NCI-H2227 (cell line): ENCODE results near the gene USP8.
"Not testable (repeated sequence)": the region's sequence is repeated elsewhere in the genome, so short reads cannot be mapped to it uniquely, and the experiment has no call there.

Source experiments
- DNase-seq: peaks from one replicate; lab custom pipeline; 2025; ENCODE audit not compliant: unreplicated experiment; lab: John Stamatoyannopoulos, UW

USP8 gene

DNA sequence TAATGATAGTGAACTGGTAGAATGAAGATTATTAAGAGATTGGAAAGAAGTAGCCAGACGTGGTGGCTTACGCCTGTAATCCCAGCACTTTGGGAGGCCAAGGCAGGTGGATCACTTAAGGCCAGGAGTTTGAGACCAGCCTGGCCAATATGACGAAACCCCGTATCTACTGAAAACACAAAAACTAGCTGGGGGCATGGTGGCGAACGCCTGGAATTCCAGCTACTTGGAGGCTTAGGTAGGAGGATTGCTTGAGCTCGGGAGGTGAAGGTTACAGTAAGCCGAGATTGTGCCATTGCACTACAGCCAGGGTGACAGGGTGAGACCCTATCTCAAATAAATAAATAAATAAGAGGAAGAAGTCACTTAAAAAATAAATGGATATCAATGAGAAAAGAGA lies 14.0 kb downstream of the USP8 start:
- DNase-seq, result no peak

- DNase-seq, result no peak
Observed at GRCh38 chr15:50440932-50441331, 16.7 kb downstream of the USP8 start.

DNA sequence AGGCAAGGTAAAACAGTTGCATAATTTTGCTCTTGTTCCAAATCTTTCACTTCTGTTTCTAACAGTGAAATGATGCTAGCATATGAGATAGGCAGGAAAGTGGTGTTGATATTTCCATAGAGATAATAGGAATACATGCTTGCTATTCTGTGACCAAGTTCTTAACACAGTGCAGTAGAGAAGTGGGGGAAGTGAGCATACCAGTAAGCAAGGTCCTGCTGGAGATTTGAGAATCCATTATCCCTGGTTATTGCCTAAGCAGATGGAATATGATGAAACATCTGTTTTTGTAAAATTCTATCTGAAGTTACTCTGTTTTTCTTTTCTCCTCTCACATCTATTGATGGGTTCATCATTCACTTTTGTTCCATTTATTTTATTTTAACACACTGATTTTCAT lies 28.7 kb downstream of the USP8 start:
- DNase-seq, result no peak

GRCh38 chr15:50458348-50459112 lies 34.3 kb downstream of the USP8 start:
- DNase-seq, result no peak

GRCh38 chr15:50463423-50464358 lies 39.5 kb downstream of the USP8 start:
- DNase-seq, result no peak

- DNase-seq, result no peak
Observed at GRCh38 chr15:50471072-50471471, 46.9 kb downstream of the USP8 start.

GRCh38 chr15:50476143-50476542 lies 51.9 kb downstream of the USP8 start:
- no peak for DNase-seq

- DNase-seq, result no peak
Observed at GRCh38 chr15:50484781-50485180, 60.6 kb downstream of the USP8 start.

DNA sequence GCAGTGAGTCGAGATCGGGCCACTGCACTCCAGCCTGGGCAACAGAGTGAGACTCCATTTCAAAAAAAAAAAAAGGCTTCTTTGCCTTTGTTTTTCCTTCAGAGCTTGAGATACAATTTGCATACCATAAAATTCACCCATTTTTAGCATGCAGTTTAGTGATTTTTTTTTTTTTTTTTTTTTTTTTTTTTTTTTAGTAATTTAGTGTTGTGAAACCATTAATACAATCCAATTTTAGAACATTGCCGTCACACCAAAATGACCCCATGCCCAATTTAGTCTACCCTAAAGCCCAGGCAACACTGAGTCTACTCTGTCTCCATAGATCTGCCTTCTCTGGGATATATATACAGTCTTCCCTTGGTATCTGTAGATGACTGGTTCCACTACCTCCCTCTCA lies 61.2 kb downstream of the USP8 start:
- DNase-seq, result no peak

DNA sequence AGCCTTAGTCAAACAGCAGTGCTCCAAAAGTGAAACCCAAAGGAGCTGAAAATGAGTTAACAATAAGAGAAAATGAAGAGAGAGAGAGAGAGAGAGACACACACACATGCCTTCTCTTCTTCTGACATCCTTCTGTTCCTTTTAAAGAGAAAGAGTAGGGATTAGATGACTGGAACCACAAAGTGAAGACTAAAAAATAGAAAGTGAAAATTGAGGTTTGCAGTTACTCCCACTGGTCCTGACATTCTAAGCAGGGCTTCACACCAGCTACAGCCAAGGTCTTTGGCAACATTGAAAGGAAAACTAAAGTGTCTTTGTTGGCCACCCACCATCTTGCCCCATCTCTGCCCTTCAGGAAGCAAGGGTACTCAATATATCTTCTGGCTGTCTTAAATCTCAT lies 63.1 kb downstream of the USP8 start:
- DNase-seq, result no peak

- DNase-seq, result no peak
Observed at GRCh38 chr15:50493625-50494024, 69.4 kb downstream of the USP8 start.

- DNase-seq, result not testable (repeated sequence)
Observed at GRCh38 chr15:50494547-50494946, 70.3 kb downstream of the USP8 start.

- DNase-seq, result no peak
Observed at GRCh38 chr15:50496692-50497091, 72.5 kb downstream of the USP8 start.

DNA sequence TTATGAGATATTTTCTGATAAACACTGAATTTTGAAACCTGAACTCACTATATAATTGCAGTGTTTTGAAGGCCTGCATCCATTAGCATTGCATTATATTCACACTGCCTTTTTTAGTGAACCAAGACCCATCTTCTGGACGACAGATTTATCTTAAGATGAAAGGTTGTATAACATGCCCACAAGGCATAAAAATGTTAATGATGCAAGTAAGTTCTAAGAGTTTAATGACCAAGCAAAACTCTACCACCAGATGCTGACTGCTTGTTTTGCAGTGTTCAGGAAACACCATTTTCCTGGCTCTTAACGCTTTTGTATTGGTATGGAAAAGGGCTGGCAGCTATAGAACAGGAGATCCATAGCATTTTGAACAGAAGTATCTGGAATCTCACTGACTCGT lies 76.1 kb downstream of the USP8 start:
- DNase-seq, result no peak

GRCh38 chr15:50501815-50502214 lies 77.6 kb downstream of the USP8 start:
- DNase-seq, result no peak

- DNase-seq, result no peak
Observed at GRCh38 chr15:50503144-50503543, 78.9 kb downstream of the USP8 start.

- DNase-seq, result not testable (repeated sequence)
Observed at GRCh38 chr15:50505656-50506055, 81.5 kb downstream of the USP8 start.

DNA sequence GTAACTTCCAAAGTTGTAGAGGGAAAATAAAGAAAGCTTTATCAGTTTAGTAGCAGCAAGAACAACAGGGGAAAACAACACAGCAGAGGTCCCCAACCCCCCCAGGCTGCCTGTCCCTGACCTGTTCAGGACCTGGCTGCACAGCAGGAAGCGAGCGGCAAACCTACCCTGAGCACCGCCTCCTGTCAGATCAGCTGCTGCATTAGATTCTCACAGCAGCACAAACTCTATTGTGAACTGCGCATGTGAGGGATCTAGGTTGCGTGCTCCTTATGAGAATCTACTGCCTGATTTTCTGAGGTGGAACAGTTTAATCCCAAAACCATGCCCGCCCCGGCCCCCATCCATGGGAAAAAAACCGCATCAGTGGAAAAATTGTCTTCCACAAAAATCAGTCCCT lies 81.9 kb downstream of the USP8 start:
- peak; percentile 44 for DNase-seq

- no peak for DNase-seq
Observed at GRCh38 chr15:50513001-50513400, 88.8 kb downstream of the USP8 start.

GRCh38 chr15:50519740-50520425 lies 95.7 kb downstream of the USP8 start:
- DNase-seq, result no peak

DNA sequence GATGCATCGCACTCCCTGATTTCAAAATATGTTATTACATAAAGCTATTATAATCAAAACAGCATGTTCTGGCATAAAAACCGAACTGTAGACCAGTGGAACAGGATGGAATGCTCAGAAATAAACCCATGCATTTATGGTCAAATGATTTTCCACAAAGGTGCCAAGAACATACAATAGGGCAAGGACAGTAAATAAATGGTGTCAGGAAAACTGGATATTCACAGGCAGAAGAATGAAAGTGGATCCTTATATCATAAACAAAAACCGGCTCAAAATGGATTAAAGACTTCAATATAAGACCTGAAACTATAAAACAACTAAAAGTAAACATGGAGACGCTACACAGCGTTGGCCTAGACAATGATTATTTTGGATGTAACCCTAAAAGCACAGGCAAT lies 99.6 kb downstream of the USP8 start:
- DNase-seq, result no peak

GRCh38 chr15:50531163-50531562 lies 107.0 kb downstream of the USP8 start:
- no peak for DNase-seq
